Colonic mucosa (tissue), 4 donors: ENCODE results near the gene PFKFB4. TPM values are rescaled to one million over a fixed set of nuclear protein-coding genes. Genes with fewer than 3 reads are reported as not detected.

Experiments used
- DNase-seq: peaks from one replicate; pipeline ENCODE4 v3.0.0-alpha.2; 2020
- H3K27ac ChIP-seq: fragments of 200-600 bp; one replicate; pipeline ENCODE4 v1.8.0; 2021
- H3K27me3 ChIP-seq: fragments of 200-600 bp; one replicate; pipeline ENCODE4 v1.8.0; 2021
- H3K36me3 ChIP-seq: fragments of 200-600 bp; one replicate; pipeline ENCODE4 v1.8.0; 2021
- H3K4me1 ChIP-seq: fragments of 200-600 bp; one replicate; pipeline ENCODE4 v1.8.0; 2021; ENCODE audit warnings: mild to moderate bottlenecking
- H3K4me3 ChIP-seq: fragments of 200-600 bp; one replicate; pipeline ENCODE4 v1.8.0; 2021
- H3K9ac ChIP-seq, 2 donors: one replicate each; pipeline ENCODE4 v1.7.0; 2013; ENCODE audit warnings: control low read depth in 2 of 2, low read depth in 2 of 2, low read length in 2 of 2
- H3K9me3 ChIP-seq: fragments of 200-600 bp; one replicate; pipeline ENCODE4 v1.8.0; 2021
- CTCF ChIP-seq: fragments of 200-600 bp; IDR thresholded peaks from one replicate; pipeline ENCODE4 v1.8.0; 2022; ENCODE audit warnings: antibody characterized with exemption, mild to moderate bottlenecking
- intact Hi-C: fragments of 100-400 bp; cut with DNase I; formaldehyde crosslinking; loops from one replicate; pipeline ENCODE4 v1.14.1; 2022
- total RNA-seq, 2 donors: library from RNA; stranded (reverse); fragmentation: NEBNext Ultra II Directional in 1 of 2; extraction: Animal tissue kit (Norgen Biotek cat#: 25700) in 1 of 2; gene quantifications; one replicate each; pipeline ENCODE4 v1.2.1, GENCODE V29; 2021
- donor health status: healthy.
- donor health status: DM: no; HTN: no; CAD: no.
- donor health status: DM: no; HTN: no; CAD: no.

Gene PFKFB4
- 10 to 100 TPM in 1 of 2 donors, 1 to 10 TPM in 1; 8.1 to 51.0 TPM for total RNA-seq

GRCh38 chr3:48556796-48557626 lies at the start of gene PFKFB4:
Gene PFKFB4 (minus strand): TSS chr3:48556803. CDS start chr3:48556777, 26 bp downstream.
- peaks cover 10% of the 10 kb centered on the region for H3K4me1 ChIP-seq
- no peaks in the 10 kb centered on the region for H3K27me3 ChIP-seq
- H3K27ac ChIP-seq: peak within 1 kb of the TSS; percentile 74
- intact Hi-C loops: no loop called here
- no peak for TF ChIP-seq CTCF
- H3K4me3 ChIP-seq: peak within 1 kb of the TSS; percentile 50
- H3K36me3 ChIP-seq: no peaks in the 10 kb centered on the region
- no peaks in the 10 kb centered on the region for H3K9me3 ChIP-seq
- peak within 1 kb of the TSS; percentile 51 to 61 for H3K9ac ChIP-seq
- peak; percentile 100 for DNase-seq

- Histone ChIP-seq H3K9ac (no peak overlapping the region), H3K27ac (no peak overlapping the region), H3K36me3 (peaks cover 51% of the 10 kb centered on the region), H3K4me1 (peaks cover 7% of the 10 kb centered on the region), H3K9me3 (no peaks in the 10 kb centered on the region), H3K27me3 (no peaks in the 10 kb centered on the region), H3K4me3 (no peak overlapping the region)
- no peak for TF ChIP-seq CTCF
- intact Hi-C loops: no loop called here
- no peak for DNase-seq
Observed at GRCh38 chr3:48601622-48601994, 45.0 kb upstream of the PFKFB4 start.

- H3K36me3 ChIP-seq: peaks cover 51% of the 10 kb centered on the region
- DNase-seq: no peak
- peaks cover 7% of the 10 kb centered on the region for H3K4me1 ChIP-seq
- no peak overlapping the region for H3K27ac ChIP-seq
- intact Hi-C loops: no loop called here
- TF ChIP-seq CTCF: no peak
- H3K27me3 ChIP-seq: no peaks in the 10 kb centered on the region
- no peaks in the 10 kb centered on the region for H3K9me3 ChIP-seq
- no peak overlapping the region for H3K9ac ChIP-seq
- no peak overlapping the region for H3K4me3 ChIP-seq
Observed at GRCh38 chr3:48600711-48601621, 44.4 kb upstream of the PFKFB4 start.

- H3K36me3 ChIP-seq: peaks cover 40% of the 10 kb centered on the region
- no peak overlapping the region for H3K4me3 ChIP-seq
- peaks cover 10% of the 10 kb centered on the region for H3K4me1 ChIP-seq
- TF ChIP-seq CTCF: no peak
- H3K9me3 ChIP-seq: no peaks in the 10 kb centered on the region
- H3K27me3 ChIP-seq: peaks cover 4% of the 10 kb centered on the region
- DNase-seq: no peak
- H3K9ac ChIP-seq: peak overlapping the region in 1 of 2 donors; percentile 13
- intact Hi-C loops: no loop called here
- peak overlapping the region; percentile 65 for H3K27ac ChIP-seq
Observed at GRCh38 chr3:48599509-48600285, 43.1 kb upstream of the PFKFB4 start.

GRCh38 chr3:48599077-48599501 lies 42.5 kb upstream of the PFKFB4 start:
- Histone ChIP-seq H3K4me3 (no peak overlapping the region), H3K4me1 (peaks cover 10% of the 10 kb centered on the region), H3K27me3 (peaks cover 9% of the 10 kb centered on the region), H3K9me3 (no peaks in the 10 kb centered on the region), H3K27ac (peak overlapping the region; percentile 65), H3K36me3 (peaks cover 34% of the 10 kb centered on the region), H3K9ac (peak overlapping the region in 1 of 2 donors; percentile 13)
- intact Hi-C loops: no loop called here
- DNase-seq: no peak
- TF ChIP-seq CTCF: no peak
